Measurements from ENCODE around the gene HS3ST6.
A peak's percentile ranks its signal among the peaks of the same experiment; 100 is the strongest.

Gene HS3ST6

DNA sequence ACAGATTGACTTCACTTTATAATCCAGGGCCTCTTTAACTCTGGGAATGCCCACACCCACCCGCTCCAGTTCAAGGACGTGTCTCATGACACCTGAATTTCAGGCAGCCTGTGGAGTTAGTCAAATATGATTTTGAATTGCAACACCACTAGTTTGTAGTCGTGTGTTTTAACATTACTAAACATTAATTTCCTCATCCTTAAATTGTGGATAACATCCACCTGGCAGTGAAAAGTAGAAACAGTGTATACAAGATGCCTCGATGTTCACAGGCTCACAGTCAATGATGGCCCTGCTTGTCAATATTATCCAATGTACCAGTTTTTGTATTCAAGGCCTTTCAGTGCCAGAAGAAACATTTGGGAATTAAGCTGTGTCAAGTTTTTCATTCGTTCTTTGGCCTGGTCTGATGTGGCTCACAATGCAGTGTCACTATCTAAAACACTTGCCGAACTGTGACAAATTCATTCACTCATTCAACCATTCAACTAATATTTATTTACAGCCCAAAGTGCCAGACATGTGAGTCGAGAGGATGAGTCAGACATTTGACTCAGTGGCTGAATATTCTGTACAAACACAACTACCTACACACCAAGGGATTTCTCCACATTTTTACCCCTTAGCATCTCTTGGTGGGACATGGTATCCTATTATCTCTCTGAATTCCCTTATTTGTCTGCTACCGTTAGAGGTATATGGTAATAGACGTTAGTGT lies 47.7 kb downstream of the HS3ST6 start:
- TF ChIP-seq, protein P1, sequence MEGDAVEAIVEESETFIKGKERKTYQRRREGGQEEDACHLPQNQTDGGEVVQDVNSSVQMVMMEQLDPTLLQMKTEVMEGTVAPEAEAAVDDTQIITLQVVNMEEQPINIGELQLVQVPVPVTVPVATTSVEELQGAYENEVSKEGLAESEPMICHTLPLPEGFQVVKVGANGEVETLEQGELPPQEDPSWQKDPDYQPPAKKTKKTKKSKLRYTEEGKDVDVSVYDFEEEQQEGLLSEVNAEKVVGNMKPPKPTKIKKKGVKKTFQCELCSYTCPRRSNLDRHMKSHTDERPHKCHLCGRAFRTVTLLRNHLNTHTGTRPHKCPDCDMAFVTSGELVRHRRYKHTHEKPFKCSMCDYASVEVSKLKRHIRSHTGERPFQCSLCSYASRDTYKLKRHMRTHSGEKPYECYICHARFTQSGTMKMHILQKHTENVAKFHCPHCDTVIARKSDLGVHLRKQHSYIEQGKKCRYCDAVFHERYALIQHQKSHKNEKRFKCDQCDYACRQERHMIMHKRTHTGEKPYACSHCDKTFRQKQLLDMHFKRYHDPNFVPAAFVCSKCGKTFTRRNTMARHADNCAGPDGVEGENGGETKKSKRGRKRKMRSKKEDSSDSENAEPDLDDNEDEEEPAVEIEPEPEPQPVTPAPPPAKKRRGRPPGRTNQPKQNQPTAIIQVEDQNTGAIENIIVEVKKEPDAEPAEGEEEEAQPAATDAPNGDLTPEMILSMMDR (IDR thresholded peaks at IDR 0.05; ENCODE audit: control insufficient read depth, extremely low read depth, insufficient read depth), result no peak
- H3K4me3 ChIP-seq (ENCODE audit: low read depth, low read length), result no peak overlapping the region
- no peak for DNase-seq (ENCODE audit: low read depth)

DNA sequence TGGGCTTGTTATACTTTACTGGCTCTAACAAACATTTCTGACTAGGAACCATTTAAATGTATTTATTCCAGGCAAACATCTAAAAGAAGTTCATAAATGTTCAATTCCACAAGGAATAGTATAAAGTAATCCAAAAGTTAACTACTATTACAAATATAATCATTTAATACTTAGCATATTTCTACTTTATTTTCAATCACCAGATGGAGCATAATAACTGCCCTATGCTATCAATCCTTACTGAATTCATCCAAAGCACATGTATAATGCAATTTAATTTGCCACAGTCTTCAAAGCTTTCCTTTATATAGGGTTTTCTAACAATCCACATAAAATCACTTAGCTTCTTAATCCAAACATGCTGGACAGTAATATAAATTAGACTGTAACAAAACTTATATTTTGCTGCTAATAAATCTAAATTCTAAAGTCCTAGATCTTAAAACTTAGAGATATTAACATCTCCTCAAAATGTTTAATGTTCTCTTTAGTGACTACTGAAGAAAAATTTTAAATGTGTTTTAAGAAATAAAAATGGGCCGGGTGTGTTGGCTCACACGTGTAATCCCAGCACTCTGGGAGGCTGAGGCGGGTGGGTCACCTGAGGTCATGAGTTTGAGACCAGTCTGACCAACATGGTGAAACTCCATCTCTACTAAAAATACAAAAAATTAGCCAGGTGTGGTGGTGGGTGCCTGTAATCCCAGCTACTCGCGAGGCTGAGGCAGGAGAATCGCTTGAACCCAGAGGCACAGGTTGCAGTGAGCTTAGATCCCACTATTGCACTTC lies 52.1 kb downstream of the HS3ST6 start:
- TF ChIP-seq, protein P1 (IDR thresholded peaks at IDR 0.05; ENCODE audit: control insufficient read depth, extremely low read depth, insufficient read depth), result no peak
- no peak for DNase-seq (ENCODE audit: low read depth)
- no peak overlapping the region for H3K4me3 ChIP-seq (ENCODE audit: low read depth, low read length)

DNA sequence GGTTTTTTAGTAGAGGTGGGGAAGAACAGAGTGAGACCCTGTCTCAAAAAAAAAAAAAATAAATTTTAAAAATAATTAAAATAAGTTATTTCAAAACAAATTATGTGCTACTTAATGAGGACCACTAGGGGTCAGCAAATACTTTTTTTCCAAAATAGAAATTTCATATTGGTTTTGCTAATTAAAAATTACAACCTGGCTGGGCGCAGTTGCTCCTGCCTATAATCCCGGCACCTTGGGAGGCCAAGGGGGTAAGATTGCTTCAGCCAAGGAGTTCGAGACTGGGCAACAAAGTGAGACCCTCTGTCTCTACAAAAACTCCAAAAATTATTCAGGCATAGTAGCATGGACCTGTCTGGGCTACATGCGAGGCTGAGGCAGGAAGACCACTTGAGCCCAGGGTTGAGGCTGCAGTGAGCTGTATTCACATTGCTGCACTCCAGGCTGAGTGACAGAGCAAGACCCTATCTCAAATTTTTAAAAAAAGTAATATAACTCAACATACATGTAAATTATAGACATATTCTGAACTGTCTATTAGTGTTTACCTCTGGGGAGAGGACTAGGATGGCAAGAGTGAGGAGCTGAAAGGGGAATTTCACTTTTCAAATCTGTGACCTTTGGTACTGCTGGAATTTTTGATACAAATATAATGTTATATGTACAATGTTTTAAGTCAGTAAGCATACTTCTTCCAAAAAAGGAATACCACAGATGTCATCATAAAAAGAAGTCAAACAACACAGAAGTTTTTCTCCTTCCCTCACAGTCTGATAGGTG lies 54.3 kb downstream of the HS3ST6 start:
- TF ChIP-seq, protein P1 (IDR thresholded peaks at IDR 0.05; ENCODE audit: control insufficient read depth, extremely low read depth, insufficient read depth), result peak; percentile 36
- no peak overlapping the region for H3K4me3 ChIP-seq (ENCODE audit: low read depth, low read length)
- no peak for DNase-seq (ENCODE audit: low read depth)

DNA sequence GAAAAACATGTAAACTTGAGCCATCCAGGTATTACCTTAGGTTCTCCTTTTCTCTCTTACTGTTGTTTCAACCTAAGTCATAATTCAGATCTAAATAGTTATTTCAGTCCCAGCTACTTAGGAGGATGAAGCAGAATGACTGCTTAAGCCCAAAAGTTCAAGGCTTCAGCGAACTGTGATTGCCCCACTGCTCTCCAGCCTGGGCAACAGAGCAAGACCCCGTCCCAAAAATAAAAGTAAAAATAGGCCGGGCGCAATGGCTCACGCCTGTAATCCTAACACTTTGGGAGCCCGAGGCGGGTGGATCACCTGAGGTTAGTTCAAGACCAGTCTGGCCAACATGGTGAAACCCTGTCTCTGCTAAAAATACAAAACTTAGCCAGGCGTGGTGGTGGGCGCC lies 55.8 kb downstream of the HS3ST6 start:
- no peak for DNase-seq (ENCODE audit: low read depth)
- TF ChIP-seq, protein P1 (IDR thresholded peaks at IDR 0.05; ENCODE audit: control insufficient read depth, extremely low read depth, insufficient read depth), result no peak
- H3K4me3 ChIP-seq (ENCODE audit: low read depth, low read length), result no peak overlapping the region

GRCh38 chr16:1861730-1862129 lies 56.5 kb downstream of the HS3ST6 start:
- no peak for DNase-seq (ENCODE audit: low read depth)
- H3K4me3 ChIP-seq (ENCODE audit: low read depth, low read length), result no peak overlapping the region
- TF ChIP-seq, protein P1 (IDR thresholded peaks at IDR 0.05; ENCODE audit: control insufficient read depth, extremely low read depth, insufficient read depth), result no peak
